Measurements from ENCODE around the gene TOR1B. TPM values are rescaled to one million over a fixed set of nuclear protein-coding genes. Genes with fewer than 3 reads are reported as not detected.
A peak's percentile ranks its signal among the peaks of the same experiment; 100 is the strongest.
"Not testable (repeated sequence)": the region's sequence is repeated elsewhere in the genome, so short reads cannot be mapped to it uniquely, and the experiment has no call there.

TOR1B gene, protein sequence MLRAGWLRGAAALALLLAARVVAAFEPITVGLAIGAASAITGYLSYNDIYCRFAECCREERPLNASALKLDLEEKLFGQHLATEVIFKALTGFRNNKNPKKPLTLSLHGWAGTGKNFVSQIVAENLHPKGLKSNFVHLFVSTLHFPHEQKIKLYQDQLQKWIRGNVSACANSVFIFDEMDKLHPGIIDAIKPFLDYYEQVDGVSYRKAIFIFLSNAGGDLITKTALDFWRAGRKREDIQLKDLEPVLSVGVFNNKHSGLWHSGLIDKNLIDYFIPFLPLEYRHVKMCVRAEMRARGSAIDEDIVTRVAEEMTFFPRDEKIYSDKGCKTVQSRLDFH
- polyA plus RNA-seq: 10 to 100 TPM in 3 of 4 donors, 1 to 10 TPM in 1; 7.0 to 22.9 (median 16.9) TPM
- long read RNA-seq, donor 1, partial matches to known transcripts: 0 of 6 reads
- long read RNA-seq, donor 1, other reads (novel, unspliced or antisense): 0 of 6 reads
- long read RNA-seq, donor 2, partial matches to known transcripts: 9 of 11 reads
- long read RNA-seq, donor 2, other reads (novel, unspliced or antisense): 0 of 11 reads
- long read RNA-seq, donor 3, partial matches to known transcripts: 0 of 1 reads
- long read RNA-seq, donor 3, other reads (novel, unspliced or antisense): 0 of 1 reads
- long read RNA-seq, donor 4, partial matches to known transcripts: 0 of 1 reads
- long read RNA-seq, donor 4, other reads (novel, unspliced or antisense): 0 of 1 reads
- long read RNA-seq, donor 5: 0 reads
- long read RNA-seq, donor 6, partial matches to known transcripts: 0 of 12 reads
- long read RNA-seq, donor 6, other reads (novel, unspliced or antisense): 8 of 12 reads
- long read RNA-seq, donor 7: 0 reads
- long read RNA-seq, donor 8: 0 reads
- long read RNA-seq, donor 9, partial matches to known transcripts: 0 of 1 reads
- long read RNA-seq, donor 9, other reads (novel, unspliced or antisense): 0 of 1 reads
- long read RNA-seq, donor 10, partial matches to known transcripts: 0 of 6 reads
- long read RNA-seq, donor 10, other reads (novel, unspliced or antisense): 0 of 6 reads

DNA sequence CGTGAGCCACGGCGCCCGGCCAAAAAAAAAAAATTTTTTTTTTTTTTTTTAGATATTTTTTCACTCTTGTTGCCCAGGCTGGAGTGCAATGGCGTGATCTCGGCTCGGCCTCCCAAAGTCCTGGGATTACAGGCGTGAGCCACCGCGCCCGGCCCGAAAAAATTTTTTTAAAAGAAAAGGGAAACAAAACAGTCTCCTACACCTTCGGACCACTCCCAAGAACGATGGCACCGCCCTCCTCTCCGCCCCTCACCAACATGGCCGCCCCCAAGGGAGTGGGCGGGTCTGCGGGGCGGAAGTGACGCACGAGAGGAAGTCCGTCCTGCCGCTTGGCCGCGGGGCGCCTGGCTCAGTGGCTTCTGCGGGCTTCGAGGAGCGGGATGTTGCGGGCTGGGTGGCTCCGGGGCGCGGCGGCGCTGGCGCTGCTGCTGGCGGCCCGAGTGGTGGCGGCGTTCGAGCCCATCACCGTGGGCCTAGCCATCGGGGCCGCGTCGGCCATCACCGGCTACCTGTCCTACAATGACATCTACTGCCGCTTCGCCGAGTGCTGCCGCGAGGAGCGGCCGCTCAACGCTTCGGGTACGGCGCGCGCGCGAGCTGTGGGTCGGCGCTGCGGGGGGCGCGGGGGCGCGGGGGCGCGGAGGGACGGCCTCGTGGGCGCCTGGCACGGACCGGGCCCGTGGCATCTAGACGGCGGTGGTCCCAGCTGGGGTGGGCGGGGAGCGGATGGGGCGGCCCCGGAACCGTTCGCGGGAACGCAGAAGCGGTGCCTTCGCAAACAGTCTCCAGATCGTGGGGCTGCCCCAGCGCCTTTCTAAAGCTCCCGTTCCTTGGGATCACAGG, at the start of gene TOR1B:
TOR1B (plus strand) TSS at position 352 of the 843 bp plus-strand sequence; CDS start at position 381, 29 bp downstream.
- H3K9me3 ChIP-seq (ENCODE audit: control insufficient read depth in 2 of 2, insufficient read depth in 1 of 2, low read depth in 1 of 2, low read length in 1 of 2): no peaks in the 10 kb centered on the region
- 0 to 1% (median 0%) methylated on average over 69 to 93 of the region's 93 CpGs for WGBS, 3 donors
- no peak for FAIRE-seq

DNA sequence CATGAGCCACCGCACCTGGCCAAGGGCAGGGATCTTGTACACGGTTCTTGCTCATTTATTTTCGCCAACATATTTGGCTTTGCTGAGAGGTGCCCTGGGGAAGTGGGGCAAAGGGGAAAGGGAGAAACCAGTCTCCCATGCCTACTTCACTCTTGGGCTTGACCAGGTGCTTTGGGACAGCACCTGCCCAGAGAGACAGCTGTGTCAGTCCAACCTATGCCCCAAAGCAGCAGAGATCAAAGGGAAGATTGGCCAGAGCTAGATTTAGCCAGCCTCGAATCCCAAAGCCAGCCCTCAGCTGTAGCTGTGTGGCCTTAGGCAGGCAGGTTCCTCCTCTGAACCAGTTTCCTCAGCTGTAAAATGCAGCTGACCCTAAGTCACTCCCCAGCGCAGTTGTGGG, 47.8 kb upstream of the TOR1B start:
- Histone ChIP-seq H3K27ac (ENCODE audit: low read depth in 1 of 3, low read length in 2 of 3) (no peak overlapping the region), H3K27me3 (ENCODE audit: control insufficient read depth in 3 of 3, insufficient read depth in 3 of 3, low read length in 3 of 3) (peaks cover 0 to 17% (median 0%) of the 10 kb centered on the region in 3 donors), H3K4me1 (ENCODE audit: control insufficient read depth in 3 of 3, insufficient read depth in 2 of 3, low read depth in 1 of 3, low read length in 2 of 3) (peaks cover 0 to 10% (median 0%) of the 10 kb centered on the region in 3 donors), H3K4me3 (ENCODE audit: low read depth in 1 of 3, low read length in 3 of 3) (no peak overlapping the region), H3K36me3 (ENCODE audit: control insufficient read depth in 3 of 3, insufficient read depth in 2 of 3, low read depth in 1 of 3, low read length in 3 of 3) (no peaks in the 10 kb centered on the region), H3K9me3 (ENCODE audit: control insufficient read depth in 2 of 2, insufficient read depth in 1 of 2, low read depth in 1 of 2, low read length in 1 of 2) (no peaks in the 10 kb centered on the region)
- FAIRE-seq (no peak), DNase-seq (no peak)
- WGBS, 3 donors: 57 to 83% (median 78%) methylated on average over 5 of the region's 5 CpGs

More for the DNA sequence above, at the start of gene TOR1B:
- no peaks in the 10 kb centered on the region for H3K27me3 ChIP-seq (ENCODE audit: control insufficient read depth in 3 of 3, insufficient read depth in 3 of 3, low read length in 3 of 3)
- H3K4me1 ChIP-seq (ENCODE audit: control insufficient read depth in 3 of 3, insufficient read depth in 2 of 3, low read depth in 1 of 3, low read length in 2 of 3): peaks cover 0 to 15% (median 0%) of the 10 kb centered on the region in 3 donors
- peaks cover 0 to 24% (median 0%) of the 10 kb centered on the region in 3 donors for H3K36me3 ChIP-seq (ENCODE audit: control insufficient read depth in 3 of 3, insufficient read depth in 2 of 3, low read depth in 1 of 3, low read length in 3 of 3)
- peak within 1 kb of the TSS; percentile 57 to 84 (median 79) for H3K27ac ChIP-seq (ENCODE audit: low read depth in 1 of 3, low read length in 2 of 3)
- DNase-seq: peak; percentile 92 to 97
- H3K4me3 ChIP-seq (ENCODE audit: low read depth in 1 of 3, low read length in 3 of 3): peak within 1 kb of the TSS; percentile 61 to 82 (median 76)

DNA sequence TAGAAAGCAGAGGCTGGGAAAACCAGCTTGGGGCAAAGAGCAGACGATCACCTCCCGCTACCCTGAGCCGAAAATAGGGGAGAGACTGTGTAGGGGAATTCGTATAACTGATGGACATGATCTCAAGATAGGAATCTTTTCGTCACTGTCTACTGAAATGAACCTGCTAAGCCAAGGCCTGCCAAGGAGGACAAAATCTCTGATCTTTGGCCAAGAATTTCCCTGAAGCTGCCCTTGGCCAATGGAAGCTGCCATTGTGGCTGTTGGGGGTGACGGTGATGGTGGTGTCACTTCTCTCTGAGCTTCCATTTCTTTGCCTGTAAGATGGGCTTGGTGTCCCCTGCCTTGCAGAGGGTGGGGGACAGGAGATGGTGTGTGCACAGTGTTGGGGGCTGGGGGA, 46.8 kb upstream of the TOR1B start:
- Histone ChIP-seq H3K27me3 (ENCODE audit: control insufficient read depth in 3 of 3, insufficient read depth in 3 of 3, low read length in 3 of 3) (peaks cover 0 to 13% (median 0%) of the 10 kb centered on the region in 3 donors), H3K4me3 (ENCODE audit: low read depth in 1 of 3, low read length in 3 of 3) (no peak overlapping the region), H3K9me3 (ENCODE audit: control insufficient read depth in 2 of 2, insufficient read depth in 1 of 2, low read depth in 1 of 2, low read length in 1 of 2) (no peaks in the 10 kb centered on the region), H3K27ac (ENCODE audit: low read depth in 1 of 3, low read length in 2 of 3) (no peak overlapping the region), H3K36me3 (ENCODE audit: control insufficient read depth in 3 of 3, insufficient read depth in 2 of 3, low read depth in 1 of 3, low read length in 3 of 3) (no peaks in the 10 kb centered on the region), H3K4me1 (ENCODE audit: control insufficient read depth in 3 of 3, insufficient read depth in 2 of 3, low read depth in 1 of 3, low read length in 2 of 3) (peaks cover 0 to 8% (median 0%) of the 10 kb centered on the region in 3 donors)
- 86 to 91% (median 90%) methylated on average over 6 of the region's 6 CpGs for WGBS, 3 donors
- DNase-seq (no peak), FAIRE-seq (no peak)

DNA sequence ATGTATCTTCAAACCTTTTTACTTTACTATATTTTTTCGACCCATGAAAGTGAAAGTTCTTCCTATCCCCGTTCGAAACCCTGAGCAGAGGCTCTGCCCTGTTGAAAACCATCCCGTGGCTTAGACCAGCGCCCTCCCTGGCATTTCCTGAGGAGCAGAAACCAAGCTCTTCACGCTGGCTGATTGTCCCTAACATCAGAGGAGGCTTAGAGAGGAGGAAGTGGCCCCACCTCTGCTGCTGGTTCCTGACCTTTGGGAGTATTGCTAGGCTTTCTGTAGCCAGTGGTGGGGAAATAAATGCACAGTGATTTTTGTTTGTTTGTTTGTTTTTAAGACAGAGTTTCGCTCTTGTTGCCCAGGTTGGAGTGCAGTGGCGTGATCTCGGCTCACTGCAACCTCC, 45.9 kb upstream of the TOR1B start:
- H3K27ac ChIP-seq (ENCODE audit: low read depth in 1 of 3, low read length in 2 of 3): no peak overlapping the region
- WGBS, 3 donors: 39 to 48% (median 47%) methylated on average over 9 of the region's 9 CpGs
- no peak overlapping the region for H3K4me3 ChIP-seq (ENCODE audit: low read depth in 1 of 3, low read length in 3 of 3)
- peaks cover 0 to 13% (median 0%) of the 10 kb centered on the region in 3 donors for H3K27me3 ChIP-seq (ENCODE audit: control insufficient read depth in 3 of 3, insufficient read depth in 3 of 3, low read length in 3 of 3)
- DNase-seq: no peak
- no peaks in the 10 kb centered on the region for H3K36me3 ChIP-seq (ENCODE audit: control insufficient read depth in 3 of 3, insufficient read depth in 2 of 3, low read depth in 1 of 3, low read length in 3 of 3)
- no peak for FAIRE-seq
- no peaks in the 10 kb centered on the region for H3K9me3 ChIP-seq (ENCODE audit: control insufficient read depth in 2 of 2, insufficient read depth in 1 of 2, low read depth in 1 of 2, low read length in 1 of 2)
- peaks cover 0 to 13% (median 0%) of the 10 kb centered on the region in 3 donors for H3K4me1 ChIP-seq (ENCODE audit: control insufficient read depth in 3 of 3, insufficient read depth in 2 of 3, low read depth in 1 of 3, low read length in 2 of 3)

DNA sequence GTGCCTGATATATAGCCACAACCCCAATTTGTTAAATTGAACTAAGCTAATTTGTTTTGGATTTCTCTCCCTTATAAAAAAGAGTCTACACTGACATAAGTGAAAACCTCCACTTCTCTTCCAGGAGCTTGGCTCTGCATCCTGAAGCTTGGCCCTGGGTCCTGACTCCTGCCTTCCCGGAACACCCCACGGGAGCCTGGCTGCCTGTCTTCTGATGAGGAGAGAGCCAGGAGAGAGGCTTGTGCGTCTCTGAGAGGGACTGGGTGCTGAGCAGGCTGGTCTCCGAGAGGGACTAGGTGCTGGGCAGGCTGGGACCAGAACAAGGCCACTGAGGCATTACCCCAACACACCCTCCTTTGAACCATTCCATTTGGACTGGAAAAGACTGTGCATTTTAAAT, 43.7 kb upstream of the TOR1B start:
- H3K27ac ChIP-seq (ENCODE audit: low read depth in 1 of 3, low read length in 2 of 3): no peak overlapping the region
- H3K4me1 ChIP-seq (ENCODE audit: control insufficient read depth in 3 of 3, insufficient read depth in 2 of 3, low read depth in 1 of 3, low read length in 2 of 3): peaks cover 0 to 15% (median 0%) of the 10 kb centered on the region in 3 donors
- no peaks in the 10 kb centered on the region for H3K9me3 ChIP-seq (ENCODE audit: control insufficient read depth in 2 of 2, insufficient read depth in 1 of 2, low read depth in 1 of 2, low read length in 1 of 2)
- no peak overlapping the region for H3K4me3 ChIP-seq (ENCODE audit: low read depth in 1 of 3, low read length in 3 of 3)
- 79 to 93% (median 86%) methylated on average over 4 of the region's 4 CpGs for WGBS, 3 donors
- no peaks in the 10 kb centered on the region for H3K36me3 ChIP-seq (ENCODE audit: control insufficient read depth in 3 of 3, insufficient read depth in 2 of 3, low read depth in 1 of 3, low read length in 3 of 3)
- peaks cover 0 to 3% (median 0%) of the 10 kb centered on the region in 3 donors for H3K27me3 ChIP-seq (ENCODE audit: control insufficient read depth in 3 of 3, insufficient read depth in 3 of 3, low read length in 3 of 3)
- no peak for DNase-seq
- no peak for FAIRE-seq

DNA sequence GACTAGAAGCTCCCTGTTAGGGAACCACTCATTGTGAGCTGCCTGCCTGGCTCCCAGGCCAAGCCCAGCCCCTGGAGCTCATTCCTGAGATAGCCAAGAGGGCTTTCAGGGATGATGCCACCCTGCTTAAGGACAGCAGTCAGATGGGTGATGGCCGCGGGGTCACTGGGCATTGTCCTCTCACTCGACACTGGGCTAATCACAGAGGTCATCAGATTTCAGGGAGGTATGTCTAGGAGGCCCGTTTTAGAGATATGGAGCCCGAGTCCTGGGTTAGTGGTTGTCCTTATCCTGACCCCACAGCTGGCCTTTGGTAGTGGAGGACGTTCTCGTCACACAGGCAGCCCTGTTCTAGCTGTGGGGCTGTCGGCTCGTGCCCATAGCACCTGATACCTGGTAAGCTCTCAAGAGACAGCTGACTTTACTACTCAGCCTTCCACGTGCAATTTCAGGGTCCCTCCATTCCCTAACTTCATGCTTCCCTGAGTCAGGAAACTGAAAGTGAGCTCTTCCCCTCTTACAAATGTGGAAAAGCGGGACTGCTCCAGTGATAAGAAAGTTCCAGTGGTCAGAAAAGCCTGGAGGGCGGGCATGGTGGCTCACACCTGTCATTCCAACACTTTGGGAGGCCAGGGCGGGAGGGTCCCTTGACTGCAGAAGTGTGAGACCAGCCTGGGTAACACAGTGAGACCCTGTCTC, 43.0 kb upstream of the TOR1B start:
- no peak overlapping the region for H3K4me3 ChIP-seq (ENCODE audit: low read depth in 1 of 3, low read length in 3 of 3)
- no peaks in the 10 kb centered on the region for H3K9me3 ChIP-seq (ENCODE audit: control insufficient read depth in 2 of 2, insufficient read depth in 1 of 2, low read depth in 1 of 2, low read length in 1 of 2)
- 67 to 80% (median 72%) methylated on average over 13 of the region's 13 CpGs for WGBS, 3 donors
- DNase-seq (no peak), FAIRE-seq (no peak)
- H3K36me3 ChIP-seq (ENCODE audit: control insufficient read depth in 3 of 3, insufficient read depth in 2 of 3, low read depth in 1 of 3, low read length in 3 of 3): no peaks in the 10 kb centered on the region
- H3K27ac ChIP-seq (ENCODE audit: low read depth in 1 of 3, low read length in 2 of 3): no peak overlapping the region
- H3K4me1 ChIP-seq (ENCODE audit: control insufficient read depth in 3 of 3, insufficient read depth in 2 of 3, low read depth in 1 of 3, low read length in 2 of 3): peaks cover 0 to 15% (median 0%) of the 10 kb centered on the region in 3 donors
- H3K27me3 ChIP-seq (ENCODE audit: control insufficient read depth in 3 of 3, insufficient read depth in 3 of 3, low read length in 3 of 3): peaks cover 0 to 3% (median 0%) of the 10 kb centered on the region in 3 donors

DNA sequence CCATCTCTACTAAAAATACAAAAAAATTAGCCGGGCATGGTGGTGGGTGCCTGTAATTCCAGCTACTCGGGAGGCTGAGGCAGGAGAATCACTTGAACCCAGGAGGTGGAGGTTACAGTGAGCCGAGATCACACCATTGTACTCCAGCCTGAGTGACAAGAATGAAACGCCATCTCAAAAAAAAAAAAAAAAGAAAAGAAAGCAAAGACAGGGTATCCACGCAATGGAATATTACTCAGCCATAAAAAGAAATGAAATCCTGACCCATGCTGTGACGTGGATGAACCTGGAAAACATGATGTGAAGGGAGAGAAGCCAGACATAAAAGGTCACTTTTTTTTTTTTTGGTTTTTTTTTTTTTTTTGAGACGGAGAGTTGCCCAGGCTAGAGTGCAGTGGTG, 42.2 kb upstream of the TOR1B start:
- DNase-seq; H3K36me3 ChIP-seq (ENCODE audit: control insufficient read depth in 3 of 3, insufficient read depth in 2 of 3, low read depth in 1 of 3, low read length in 3 of 3); H3K27me3 ChIP-seq (ENCODE audit: control insufficient read depth in 3 of 3, insufficient read depth in 3 of 3, low read length in 3 of 3); H3K4me3 ChIP-seq (ENCODE audit: low read depth in 1 of 3, low read length in 3 of 3); FAIRE-seq; H3K9me3 ChIP-seq (ENCODE audit: control insufficient read depth in 2 of 2, insufficient read depth in 1 of 2, low read depth in 1 of 2, low read length in 1 of 2): not testable (repeated sequence)
- Histone ChIP-seq H3K27ac (ENCODE audit: low read depth in 1 of 3, low read length in 2 of 3) (peak overlapping the region in 2 of 3 donors; percentile 77 to 80), H3K4me1 (ENCODE audit: control insufficient read depth in 3 of 3, insufficient read depth in 2 of 3, low read depth in 1 of 3, low read length in 2 of 3) (peaks cover 0 to 15% (median 0%) of the 10 kb centered on the region in 3 donors)
- WGBS, 3 donors: 83 to 86% (median 84%) methylated on average over 6 to 7 of the region's 7 CpGs
